HG02840 (cell line): Measurements from ENCODE around the gene VTI1B.

Source experiments
- ATAC-seq: cut with Tn5 transposase; IDR thresholded peaks from one replicate; pipeline ENCODE4 v1.9.1; 2021; ENCODE audit warnings: mild to moderate bottlenecking, moderate library complexity, moderate number of reproducible peaks; ENCODE audit not compliant: unreplicated experiment, low FRiP score

Gene VTI1B

GRCh38 chr14:67680121-67680602 is 5.7 kb upstream of the VTI1B start:
- peak; percentile 95 for ATAC-seq

- no peak for ATAC-seq
Measured at GRCh38 chr14:67679006-67679405, 4.6 kb upstream of the VTI1B start.

GRCh38 chr14:67675219-67675582 is 769 bp upstream of the VTI1B start:
- ATAC-seq: no peak

DNA sequence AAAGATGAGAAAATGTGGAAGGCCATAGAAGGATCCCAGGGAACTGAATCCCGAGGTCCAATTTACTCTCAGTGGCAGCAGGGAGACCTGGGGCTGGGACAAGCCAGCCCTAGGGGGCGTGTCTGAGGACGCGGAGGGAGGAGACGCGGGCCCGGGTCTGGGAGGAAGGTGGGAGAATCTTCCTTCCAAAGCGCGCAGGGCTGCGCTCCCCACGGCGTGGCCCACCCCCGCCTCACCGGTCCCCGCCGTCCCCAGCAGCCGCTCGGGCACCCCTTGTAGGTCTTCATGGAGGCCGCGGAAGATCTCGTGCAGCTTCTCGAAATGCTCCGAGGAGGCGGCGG is 323 bp downstream of the VTI1B start:
- peak; percentile 39 for ATAC-seq

DNA sequence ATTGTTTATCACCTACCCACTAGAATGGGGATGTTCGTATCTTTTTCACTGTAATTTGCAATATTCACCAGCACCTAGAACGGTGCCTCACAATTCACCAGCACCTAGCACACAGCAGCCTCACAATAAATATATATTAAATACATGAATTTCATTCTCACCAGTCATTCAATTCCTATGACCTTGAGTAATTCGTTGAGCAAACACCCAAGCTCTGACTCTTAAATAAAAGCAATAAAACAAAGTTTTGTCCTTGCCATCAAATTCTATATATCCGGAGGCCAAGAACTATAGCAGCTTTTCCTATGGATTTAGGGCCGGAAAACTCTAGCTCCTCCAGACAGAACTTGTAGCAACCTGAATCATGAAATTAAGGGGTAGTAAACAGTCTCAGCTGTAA is 981 bp downstream of the VTI1B start:
- no peak for ATAC-seq

- ATAC-seq: no peak
Measured at GRCh38 chr14:67668559-67668958, 5.9 kb downstream of the VTI1B start.

- ATAC-seq: no peak
Measured at GRCh38 chr14:67666750-67667449, 7.5 kb downstream of the VTI1B start.

- no peak for ATAC-seq
Measured at GRCh38 chr14:67665868-67666267, 8.6 kb downstream of the VTI1B start.

- ATAC-seq: no peak
Measured at GRCh38 chr14:67663633-67664032, 10.8 kb downstream of the VTI1B start.

GRCh38 chr14:67653651-67654280 is 20.7 kb downstream of the VTI1B start:
- no peak for ATAC-seq

- no peak for ATAC-seq
Measured at GRCh38 chr14:67652189-67652588, 22.2 kb downstream of the VTI1B start.

GRCh38 chr14:67650694-67651093 is 23.7 kb downstream of the VTI1B start:
- no peak for ATAC-seq

DNA sequence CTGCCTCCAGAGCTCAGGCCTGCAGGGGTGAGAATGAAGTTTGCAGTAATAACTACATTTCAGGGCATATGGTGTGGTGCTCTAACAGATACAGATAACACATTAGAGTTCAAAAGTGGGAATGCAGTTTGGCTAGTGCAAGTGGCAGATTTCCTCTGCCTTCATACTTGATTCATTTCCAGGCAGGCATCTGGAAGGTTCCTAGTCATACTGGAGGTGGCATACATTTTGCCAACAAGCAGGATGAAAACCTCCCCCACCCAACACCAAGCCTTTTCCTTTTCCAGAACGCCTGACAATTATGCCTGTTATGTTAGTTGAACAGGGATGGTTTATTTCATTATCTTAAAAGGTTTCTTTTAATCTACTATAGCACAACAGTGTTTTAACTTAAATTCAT is 24.3 kb downstream of the VTI1B start:
- ATAC-seq: no peak

- no peak for ATAC-seq
Measured at GRCh38 chr14:67646131-67646530, 28.3 kb downstream of the VTI1B start.

GRCh38 chr14:67645414-67645813 is 29.0 kb downstream of the VTI1B start:
- ATAC-seq: no peak

DNA sequence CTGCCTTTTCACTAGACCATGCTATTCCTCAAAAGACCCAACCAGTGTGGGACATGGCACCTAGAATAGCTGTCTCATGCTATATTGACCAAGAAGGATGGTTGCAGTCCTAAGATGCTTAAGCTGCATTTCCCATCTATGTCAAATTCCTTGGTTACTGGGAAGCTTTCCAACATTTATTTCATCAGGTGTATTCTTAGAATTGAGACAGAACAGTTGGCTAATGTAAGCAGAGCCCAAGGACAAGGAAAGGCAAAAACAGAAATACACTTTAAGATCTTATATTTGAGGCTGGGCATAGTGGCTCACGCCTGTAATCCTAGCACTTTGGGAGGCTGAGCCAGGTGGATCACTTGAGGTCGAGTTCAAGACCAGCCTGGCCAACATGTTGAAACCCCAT is 30.0 kb downstream of the VTI1B start:
- ATAC-seq: no peak

DNA sequence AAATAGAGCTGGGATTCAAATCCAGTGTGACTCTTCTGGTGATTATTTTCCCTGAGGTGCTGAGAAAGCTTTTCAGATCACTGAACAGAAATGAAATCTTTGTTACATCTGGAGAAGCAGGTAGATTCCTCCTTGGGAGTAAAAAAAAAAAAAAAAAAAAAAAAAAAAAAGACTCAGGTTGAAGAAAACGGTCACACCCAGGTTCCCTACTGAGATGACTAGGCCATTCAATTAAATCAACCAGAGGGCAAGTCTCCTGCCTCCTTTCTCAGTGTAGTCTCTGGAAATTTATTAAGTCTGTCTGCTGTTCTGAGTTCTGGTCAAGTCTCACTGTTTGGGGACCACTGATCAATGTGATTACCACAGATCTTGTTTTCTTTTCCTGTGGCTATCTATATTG is 30.7 kb downstream of the VTI1B start:
- ATAC-seq: no peak

GRCh38 chr14:67641902-67642749 is 32.3 kb downstream of the VTI1B start:
- no peak for ATAC-seq

GRCh38 chr14:67641480-67641879 is 33.0 kb downstream of the VTI1B start:
- no peak for ATAC-seq

DNA sequence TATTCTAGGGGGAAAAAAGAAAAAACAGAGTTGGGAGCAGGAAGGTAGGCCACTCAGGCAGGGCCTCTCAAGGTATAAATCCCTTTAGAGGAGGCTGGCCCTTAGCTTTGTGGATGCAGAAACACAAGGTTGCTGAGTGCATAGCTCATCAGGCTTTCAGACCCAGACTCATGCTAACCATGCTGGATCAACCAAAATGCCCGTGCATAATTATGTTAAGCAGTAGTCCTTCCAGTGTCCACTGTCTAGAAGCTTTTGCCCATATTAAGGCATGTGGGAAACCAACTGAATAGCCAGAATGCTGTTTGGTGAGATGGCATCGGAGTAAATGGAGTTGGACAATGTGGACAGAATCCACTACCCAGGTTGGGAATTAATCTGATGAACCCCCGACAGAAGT is 35.8 kb downstream of the VTI1B start:
- ATAC-seq: no peak

- no peak for ATAC-seq
Measured at GRCh38 chr14:67636361-67636919, 38.0 kb downstream of the VTI1B start.
